Measurements from ENCODE around the gene NAA15. TPM values are rescaled to one million over a fixed set of nuclear protein-coding genes. Genes with fewer than 3 reads are reported as not detected.
A peak's percentile ranks its signal among the peaks of the same experiment; 100 is the strongest.
"Not testable (repeated sequence)": the region's sequence is repeated elsewhere in the genome, so short reads cannot be mapped to it uniquely, and the experiment has no call there.

NAA15 gene
- total RNA-seq, 1 donor from 2014 or later: 19.1 TPM

DNA sequence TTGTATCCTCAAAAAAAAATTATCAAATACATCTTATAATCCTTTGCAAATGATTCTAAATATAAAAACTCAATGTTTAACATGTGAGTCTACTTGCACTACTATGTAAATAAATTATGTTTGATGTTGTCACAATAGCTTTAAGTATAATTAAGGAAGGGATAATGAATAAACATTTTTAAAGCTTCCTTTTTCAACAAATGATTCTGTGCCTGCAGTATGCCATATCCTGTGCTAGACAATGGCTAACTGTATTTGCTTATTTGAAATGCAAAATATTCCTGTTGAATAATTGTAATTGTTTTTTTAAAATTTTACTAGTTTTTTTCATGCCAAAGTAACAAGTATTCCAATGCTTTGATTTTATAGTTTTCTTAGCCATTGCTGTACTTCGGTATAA is 60.0 kb downstream of the NAA15 start:
- no peak for DNase-seq (ENCODE audit: low read depth in 2 of 2)

DNA sequence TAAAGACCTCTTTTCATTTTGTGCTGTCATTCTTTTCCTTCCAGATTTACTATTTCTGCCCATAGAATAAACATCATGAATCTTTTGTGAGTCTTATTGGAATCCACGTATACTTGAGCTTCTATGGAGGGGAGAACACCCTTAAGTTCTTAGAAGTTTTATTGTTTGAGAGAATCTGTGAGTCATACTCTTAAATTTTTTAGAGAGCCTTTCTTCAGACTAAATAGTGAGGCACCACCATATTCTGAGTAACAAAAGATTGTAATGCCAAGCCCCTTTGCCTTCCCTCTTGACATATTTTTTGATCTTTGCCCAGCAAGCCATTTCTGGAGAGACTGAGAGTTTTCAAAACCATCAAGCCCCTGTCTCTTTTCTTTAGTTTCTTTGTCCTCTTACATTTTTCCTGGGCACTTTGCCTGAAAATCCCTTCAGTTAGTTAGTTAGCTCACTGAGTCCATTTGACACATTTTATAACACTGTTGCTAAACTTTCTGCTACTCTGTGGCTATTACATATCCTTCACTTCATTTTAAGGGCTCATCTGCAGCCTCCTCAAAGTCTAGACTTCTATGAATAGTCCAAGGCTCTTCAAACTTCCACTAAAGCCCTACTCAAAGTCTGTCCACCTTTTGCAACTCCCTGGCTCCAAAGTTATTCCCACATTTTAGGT is 66.3 kb downstream of the NAA15 start:
- no peak for DNase-seq (ENCODE audit: low read depth in 2 of 2)

DNA sequence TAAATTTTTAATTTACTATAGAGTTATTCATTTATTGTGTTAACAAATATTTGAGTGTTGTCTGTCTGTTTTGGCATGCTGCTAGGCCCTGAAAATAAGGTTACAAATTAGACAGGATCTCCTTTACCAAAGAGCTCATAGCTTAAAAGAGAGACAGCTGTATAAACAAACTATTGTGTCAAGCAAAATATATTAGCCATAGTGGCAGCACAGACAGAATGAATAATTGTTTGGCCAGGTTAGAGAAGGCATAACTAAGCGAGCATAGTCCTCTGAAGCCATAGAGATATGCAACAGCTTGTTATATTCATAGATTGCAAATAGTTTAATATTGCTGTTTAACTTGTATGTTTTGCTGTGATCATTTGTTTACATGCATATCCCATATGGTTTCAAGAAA is 67.7 kb downstream of the NAA15 start:
- peak; percentile 34 to 82 for DNase-seq (ENCODE audit: low read depth in 2 of 2)

DNA sequence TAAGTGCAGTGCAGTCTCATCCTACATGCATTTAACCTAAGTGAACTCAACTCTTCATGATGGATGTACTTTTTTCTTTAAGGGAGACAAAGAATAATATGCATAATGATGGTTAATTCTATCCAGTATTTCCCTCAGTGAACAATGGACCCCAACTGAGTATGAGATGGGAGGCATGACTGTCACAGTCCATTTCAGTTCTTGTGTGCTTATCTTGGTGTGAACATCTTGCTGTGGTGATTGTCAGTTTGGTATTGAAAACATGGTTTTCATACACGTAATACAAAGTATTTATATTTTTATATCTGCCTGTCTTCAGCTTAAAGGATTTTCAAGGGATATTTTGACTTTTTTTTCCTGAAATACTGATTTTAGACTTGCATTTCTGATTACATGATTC is 72.9 kb downstream of the NAA15 start:
- no peak for DNase-seq (ENCODE audit: low read depth in 2 of 2)

DNA sequence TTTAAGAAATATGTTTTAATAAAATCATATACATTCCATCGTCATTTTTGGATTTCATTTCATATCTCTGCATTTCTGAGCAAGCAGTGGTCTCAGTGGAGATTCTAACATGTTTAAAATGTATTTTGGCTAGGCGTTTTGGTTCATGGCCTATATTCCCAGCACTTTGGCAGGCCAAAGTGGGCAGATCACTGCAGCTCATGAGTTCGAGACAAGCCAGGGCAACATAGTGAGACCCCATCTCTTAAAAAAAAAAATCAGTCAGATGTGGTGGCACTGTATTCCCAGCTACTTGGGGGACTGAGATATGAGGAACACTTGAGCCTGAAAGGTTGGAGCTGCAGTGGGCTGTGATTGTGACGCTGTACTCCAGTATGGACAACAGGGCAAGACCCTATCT is 85.1 kb downstream of the NAA15 start:
- DNase-seq (ENCODE audit: low read depth in 2 of 2): no peak

DNA sequence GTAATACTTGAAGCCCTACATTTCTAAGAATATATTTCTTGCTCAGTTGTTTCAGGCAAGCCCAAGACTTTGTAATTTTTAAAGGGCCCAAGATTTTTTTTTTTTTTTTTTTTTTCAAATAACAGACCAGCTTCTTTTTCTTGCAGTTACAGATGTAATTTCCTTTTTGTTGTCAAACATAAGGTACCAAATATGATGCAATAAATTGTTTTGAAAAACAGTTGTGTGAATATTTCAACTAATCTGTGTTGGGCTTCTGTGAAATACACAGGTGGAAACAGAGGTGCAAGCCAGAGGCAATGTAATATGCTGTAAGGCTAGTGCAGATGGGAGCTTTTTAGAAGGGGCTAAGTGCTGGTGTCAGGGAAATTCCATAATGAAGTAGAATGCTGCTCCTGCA is 87.8 kb downstream of the NAA15 start:
- DNase-seq (ENCODE audit: low read depth in 2 of 2): no peak

DNA sequence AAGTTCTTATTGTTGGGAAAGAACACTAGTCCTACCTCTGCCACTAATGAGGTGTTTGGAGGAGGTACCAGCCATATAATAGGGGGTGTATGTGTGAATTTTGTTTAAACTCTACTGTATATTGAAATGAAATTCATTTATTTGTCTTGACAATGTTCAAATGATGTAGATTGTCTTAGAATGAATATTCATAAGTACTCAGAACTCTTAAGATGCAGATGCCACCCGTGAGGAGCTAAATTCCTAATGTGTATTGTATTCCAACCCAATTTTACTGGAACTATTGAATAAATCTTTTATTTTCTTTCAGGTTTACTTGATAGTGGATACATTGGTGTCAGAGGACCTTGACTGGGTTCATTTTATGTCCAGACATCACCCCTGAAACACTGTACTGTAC is 88.7 kb downstream of the NAA15 start:
- DNase-seq (ENCODE audit: low read depth in 2 of 2): no peak

DNA sequence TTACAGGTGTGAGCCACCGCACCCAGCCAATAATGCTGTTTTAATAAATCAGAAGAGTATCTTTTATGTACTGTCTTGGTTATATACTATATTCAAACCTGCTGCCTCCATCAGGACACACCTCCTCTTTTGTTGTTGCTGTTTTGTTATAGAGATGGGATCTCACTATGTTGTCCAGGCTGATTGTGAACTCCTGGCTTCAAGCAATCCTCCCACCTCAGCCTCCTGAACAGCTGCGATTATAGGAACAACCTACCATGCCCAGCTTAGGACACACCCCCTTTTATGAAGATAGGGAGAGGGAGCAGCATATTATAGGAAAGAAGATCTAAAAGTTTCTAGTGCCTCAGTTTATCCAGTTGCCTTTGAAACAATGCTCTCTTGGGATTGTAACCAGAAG is 90.4 kb downstream of the NAA15 start:
- no peak for DNase-seq (ENCODE audit: low read depth in 2 of 2)

DNA sequence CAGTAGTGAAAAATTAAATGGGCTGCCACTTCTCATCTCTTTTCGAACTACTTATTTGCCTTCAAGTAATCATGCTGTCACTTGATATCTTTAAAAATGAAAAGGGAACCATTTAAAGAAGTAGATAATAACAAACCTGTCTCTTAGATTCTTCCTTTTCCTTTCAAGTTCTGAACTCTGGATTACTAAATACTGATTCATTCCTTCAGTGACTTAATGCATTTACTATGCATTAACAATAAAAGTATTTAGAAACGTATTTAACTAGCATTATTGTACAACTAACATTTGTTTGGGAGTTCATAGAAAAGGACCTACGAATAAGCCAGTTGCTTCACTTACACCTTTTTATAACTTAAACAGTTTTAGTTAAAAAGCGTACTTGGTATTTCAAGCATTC is 91.5 kb downstream of the NAA15 start:
- no peak for DNase-seq (ENCODE audit: low read depth in 2 of 2)

DNA sequence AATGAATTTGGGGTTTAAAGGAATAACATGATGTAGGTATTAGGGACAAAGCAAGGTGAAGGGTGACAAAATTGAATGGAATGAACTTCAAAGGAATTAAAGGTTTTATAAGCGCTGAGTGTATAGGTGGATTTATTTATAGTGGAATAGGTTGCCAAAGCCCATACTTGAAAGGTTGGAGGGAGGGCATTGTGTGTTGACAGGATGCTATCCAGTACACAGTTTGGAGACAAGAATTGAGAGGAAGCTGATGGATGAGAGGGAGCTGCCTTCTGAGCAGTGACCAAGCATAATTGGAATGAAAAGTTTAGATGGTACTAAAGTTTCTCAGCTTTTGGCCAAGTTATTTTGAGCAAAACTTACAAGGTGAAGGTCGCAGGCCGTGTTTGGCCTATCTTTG is 100.1 kb downstream of the NAA15 start:
- no peak for DNase-seq (ENCODE audit: low read depth in 2 of 2)

DNA sequence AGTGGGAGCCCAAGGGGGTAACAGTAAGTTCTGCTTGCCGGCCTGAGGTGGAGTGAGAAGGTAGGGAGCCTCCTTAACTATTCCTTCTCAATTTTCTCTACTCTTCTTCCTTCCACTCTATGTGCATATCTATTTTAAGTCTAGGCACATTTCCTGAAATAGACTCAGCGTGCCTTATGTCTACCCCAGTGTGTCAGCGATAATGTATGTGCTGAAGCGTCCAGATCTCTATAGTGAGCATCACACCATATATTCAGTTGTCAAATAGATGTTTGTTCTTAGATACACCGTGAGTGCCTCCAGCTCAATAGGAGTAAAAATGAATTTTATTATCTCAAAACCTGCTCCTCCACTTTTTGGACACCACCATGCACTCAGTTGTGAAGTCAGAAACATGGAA is 101.1 kb downstream of the NAA15 start:
- DNase-seq (ENCODE audit: low read depth in 2 of 2): no peak

DNA sequence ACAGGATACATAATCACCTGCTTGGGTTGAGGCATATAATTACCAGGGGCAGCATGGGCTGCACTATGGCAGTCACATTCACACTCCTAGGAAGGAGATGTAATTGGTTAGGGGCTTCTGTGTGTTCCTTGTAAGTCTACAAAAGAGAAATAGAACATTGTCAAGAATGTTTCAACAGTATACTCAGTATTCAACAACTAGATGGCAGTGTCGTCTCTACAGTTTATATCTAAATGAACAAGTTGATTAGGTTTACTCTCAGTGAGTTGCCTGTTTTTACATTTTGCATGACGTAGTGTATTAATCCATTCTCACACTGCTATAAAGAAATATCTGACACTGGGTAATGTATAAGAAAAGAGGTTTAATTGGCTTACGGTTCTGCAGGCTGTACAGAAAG is 102.2 kb downstream of the NAA15 start:
- peak; percentile 1 to 25 for DNase-seq (ENCODE audit: low read depth in 2 of 2)

DNA sequence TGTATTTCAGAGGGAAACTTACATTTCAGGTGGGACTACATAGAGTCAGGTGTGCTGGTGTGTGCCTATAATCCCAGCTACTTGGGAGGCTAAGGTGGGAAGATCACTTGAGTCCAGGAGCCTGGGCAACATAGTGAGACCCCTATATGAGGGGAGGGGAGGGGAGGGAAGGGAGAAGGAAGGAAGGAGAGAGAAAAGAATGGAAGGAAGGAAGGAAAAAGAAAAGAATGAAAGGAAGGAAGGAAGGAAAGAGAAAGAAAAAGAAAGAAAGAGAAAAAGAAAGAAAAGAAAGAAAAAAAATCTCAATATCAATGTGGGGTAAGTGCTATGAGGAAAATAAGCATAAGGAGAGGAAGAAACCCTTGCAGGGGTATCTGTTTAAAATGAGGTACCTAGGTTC is 109.0 kb downstream of the NAA15 start:
- no peak for DNase-seq (ENCODE audit: low read depth in 2 of 2)

DNA sequence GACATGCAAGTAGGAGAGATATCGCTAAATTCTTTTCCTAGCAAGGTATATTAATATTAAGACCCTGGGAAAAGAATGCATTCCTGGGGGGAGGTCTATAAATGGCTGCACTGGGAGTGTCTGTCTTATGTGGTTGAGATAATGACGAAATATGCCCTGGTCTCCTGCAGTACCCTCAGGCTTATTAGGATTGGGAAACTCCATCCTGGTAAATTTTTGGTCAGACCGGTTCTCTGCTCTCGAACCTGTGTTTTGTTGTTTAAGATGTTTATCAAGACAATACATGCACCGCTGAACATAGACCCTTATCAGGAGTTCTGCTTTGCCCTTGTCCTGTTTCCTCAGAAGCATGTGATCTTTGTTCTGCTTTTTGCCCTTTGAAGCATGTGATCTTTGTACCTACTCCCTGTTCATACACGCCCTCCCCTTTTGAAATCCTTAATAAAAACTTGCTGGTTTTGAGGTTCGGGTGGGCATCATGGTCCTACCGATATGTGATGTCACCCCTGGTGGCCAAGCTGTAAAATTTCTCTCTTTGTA is 113.4 kb downstream of the NAA15 start:
- not testable (repeated sequence) for DNase-seq (ENCODE audit: low read depth in 2 of 2)

DNA sequence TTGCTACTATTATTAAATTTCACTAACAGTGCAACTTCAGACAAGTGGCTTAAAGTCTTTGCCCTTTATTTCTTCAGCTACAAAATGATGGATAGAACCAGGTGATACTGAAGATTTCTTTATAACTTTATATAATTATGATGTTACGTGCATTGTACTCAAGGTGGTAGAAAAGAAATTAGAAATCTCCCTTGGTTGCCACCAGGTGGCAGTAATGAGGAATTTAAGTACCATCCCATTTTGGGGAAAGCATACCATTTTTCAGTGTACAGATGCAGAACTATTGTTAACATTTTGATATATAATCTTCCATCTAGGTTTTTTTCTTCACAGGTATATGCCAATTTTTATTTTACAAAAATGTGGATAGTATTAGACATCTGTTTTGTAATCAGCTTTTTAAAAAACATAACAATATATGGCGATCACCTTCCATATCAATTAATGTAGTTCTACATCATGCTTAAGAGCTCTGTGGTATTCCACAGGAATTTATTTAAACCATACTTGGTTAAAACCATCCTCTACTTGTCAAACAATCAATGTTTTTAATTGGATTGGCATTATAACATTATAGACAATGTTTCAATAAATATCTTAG is 114.9 kb downstream of the NAA15 start:
- DNase-seq (ENCODE audit: low read depth in 2 of 2): peak; percentile 60 to 73

DNA sequence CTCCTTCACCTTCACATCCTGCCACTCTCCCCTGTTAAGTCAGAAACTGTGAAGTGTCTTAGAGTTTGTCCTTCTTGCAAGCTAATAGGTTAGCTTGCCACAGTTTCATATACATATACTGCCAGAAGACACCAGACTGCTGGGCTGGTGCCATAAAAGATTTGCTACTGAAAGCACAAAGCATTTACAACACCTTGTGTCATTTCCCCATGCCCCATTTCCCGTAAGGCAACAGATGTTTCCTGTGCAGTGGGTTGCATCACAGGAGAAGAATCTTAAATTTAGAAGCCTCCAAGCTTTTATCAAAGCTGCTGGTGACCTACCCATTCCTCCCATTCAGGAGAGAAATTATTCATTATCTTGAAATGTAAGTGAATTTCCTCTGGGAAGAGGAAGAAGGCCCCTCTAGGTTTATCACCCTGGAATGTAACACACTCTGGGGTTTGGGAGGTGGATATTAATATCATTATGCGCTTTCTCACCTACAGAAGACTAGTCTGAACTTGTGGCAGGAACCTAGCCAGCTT is 118.1 kb downstream of the NAA15 start:
- peak; percentile 90 to 99 for DNase-seq (ENCODE audit: low read depth in 2 of 2)

DNA sequence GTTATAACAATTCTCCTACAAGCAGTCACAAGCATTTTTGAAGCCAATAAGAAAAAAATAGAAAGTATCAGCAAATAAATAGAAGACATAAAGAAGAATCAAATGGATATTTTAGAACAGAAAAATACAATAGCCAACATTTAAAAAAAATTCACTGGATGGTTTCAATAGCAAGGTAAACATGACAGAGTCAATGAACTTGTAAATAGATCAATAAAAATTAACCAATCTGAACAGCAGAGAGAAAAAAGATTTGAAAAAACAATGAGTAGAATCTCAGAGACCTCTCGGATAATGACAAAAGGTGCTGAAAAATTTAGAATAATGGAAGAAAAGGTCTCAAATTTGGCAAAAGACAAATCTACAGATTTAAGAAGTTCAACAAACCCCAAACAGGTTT is 119.3 kb downstream of the NAA15 start:
- DNase-seq (ENCODE audit: low read depth in 2 of 2): no peak

DNA sequence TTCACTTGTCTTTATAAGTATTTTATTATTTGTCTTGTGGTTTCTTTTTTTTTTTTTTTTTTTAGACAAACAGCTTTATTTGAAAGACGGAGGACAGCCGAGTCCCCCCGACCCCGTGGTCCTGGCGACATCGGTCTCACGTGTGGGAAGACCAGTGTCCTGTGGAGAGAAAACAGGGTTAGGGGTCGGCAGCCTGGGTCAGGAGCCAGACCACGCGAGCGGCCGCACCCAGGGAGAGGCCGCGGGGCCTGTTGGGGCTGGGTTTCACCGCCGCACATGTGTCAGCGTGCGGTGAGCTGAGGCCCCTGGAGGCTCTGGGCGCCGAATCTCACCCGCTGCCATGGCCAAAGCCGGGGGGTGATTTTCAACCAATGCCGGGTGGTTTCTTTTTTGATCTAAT is 134.8 kb downstream of the NAA15 start:
- DNase-seq (ENCODE audit: low read depth in 2 of 2): no peak

DNA sequence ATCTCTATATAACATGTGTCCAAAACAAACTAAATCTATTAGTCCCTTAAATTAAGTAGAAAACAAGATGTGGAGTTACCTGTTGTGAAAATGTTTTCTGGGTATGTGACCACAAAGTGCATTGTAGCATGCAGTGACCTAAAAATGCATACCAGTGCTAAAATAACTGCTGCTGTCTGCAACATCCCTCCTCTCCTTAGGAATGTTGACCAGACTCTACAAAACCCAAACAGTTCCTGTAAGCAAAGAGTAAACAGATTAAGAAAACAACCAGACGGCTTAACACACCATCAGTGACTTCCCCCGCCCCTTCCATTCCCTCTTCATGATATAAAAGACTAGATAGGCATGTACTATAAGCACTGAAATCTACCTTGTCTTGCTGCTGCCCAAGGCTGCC is 136.8 kb downstream of the NAA15 start:
- no peak for DNase-seq (ENCODE audit: low read depth in 2 of 2)

DNA sequence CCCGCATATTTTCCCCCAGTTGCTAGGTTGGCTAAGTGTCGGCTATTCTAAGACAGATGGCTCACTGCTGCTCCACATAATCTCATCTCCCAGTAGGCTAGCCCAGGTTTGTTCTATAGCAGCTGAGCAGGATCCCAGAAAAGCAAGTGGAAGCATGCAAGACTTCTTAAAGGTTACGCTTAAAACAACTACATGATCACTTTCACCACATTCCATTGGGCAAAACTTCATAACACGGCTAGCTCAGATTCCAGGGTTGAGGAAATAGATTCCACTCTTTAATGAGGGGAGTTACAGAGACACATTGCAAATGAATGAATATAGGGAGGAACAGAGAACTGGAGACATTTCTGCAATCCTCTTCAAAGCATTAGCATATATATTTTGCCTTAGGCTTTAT is 139.7 kb downstream of the NAA15 start:
- DNase-seq (ENCODE audit: low read depth in 2 of 2): no peak

DNA sequence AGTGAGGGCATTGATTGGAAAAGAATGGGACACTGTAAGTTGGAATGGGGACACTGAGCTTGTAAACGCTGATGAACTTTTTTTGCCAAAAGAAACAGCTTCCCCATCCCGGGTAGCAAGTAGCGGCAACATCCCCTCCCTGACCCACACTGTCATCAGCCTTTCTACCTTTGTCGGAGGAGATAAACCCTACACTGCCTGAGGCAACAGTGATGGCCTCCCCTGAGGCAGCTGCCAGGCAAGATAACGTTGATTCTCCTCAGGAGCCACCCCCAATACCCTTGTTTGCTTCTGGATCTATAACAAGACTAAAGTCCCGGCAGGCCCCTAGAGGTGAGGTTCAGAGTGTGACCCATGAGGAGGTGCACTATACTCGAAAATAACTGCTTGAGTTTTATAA is 142.4 kb downstream of the NAA15 start:
- no peak for DNase-seq (ENCODE audit: low read depth in 2 of 2)

DNA sequence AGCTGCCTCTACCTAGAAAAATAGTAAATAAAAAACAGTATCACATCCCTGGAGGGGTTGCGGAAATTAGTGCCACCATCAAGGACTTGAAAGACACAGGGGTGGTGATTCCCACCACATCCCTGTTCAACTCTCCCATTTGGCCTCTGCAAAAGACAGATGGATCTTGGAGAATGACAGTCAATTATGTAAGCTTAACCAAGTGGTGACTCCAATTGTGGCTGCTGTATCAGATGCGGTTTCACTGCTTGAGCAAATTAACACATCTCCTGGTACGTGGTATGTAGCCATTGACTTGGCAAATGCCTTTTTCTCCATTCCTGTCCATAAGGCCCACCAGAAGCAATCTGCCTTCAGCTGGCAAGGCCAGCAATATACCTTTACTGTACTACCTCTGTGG is 143.6 kb downstream of the NAA15 start:
- DNase-seq (ENCODE audit: low read depth in 2 of 2): not testable (repeated sequence)

DNA sequence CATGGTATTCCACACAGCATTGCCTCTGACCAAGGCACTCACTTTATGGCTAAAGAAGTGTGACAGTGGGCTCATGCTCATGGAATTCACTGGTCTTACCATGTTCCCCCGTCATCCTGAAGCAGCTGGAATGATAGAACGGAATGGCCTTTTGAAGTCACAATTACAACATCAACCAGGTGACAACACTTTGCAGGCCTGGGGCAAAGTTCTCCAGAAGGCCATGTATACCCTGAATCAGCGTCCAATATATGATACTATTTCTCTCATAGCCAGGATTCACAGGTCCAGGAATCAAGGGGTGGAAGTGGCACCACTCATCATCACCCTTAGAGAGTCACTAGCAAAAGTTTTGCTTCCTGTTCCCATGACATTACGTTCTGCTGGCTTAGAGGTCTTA is 145.8 kb downstream of the NAA15 start:
- DNase-seq (ENCODE audit: low read depth in 2 of 2): not testable (repeated sequence)
